ENCODE measurements around the gene COL6A1.

DNA sequence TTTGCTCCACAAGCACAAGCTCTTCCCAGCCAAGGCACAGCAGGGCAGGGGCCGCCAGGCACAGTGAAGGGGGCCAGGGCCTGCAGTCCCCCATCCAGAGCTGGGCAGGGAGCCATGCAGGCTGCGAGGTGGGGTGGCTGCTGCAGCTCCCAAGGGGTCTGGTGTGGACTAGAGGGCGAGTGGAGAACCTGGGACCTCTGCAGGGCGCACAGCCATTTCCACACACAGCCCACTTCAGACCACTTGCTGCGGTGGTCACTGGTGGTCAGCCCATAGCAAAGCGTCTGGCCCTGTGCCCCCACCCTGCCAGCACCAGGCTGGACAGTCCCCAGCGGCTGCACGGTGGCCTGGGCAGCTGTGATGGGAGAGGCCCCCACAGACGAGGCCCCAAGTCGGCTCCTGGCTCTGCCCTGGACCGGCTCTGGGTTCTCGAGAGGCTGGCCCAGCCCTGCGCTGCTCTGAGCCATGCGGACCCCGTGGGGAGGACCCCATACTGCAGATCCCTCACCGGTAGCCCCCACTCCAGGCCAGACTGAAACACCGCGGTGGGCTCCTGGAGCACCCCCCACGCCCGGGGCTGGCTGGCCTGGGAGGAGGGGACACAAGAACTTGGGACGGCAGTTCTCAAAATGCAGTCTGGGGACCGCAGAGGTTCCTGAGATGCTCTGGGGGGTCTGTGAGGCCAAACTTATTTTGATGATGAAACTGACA is 69.3 kb downstream of the COL6A1 start:
- TF ChIP-seq, protein P1, sequence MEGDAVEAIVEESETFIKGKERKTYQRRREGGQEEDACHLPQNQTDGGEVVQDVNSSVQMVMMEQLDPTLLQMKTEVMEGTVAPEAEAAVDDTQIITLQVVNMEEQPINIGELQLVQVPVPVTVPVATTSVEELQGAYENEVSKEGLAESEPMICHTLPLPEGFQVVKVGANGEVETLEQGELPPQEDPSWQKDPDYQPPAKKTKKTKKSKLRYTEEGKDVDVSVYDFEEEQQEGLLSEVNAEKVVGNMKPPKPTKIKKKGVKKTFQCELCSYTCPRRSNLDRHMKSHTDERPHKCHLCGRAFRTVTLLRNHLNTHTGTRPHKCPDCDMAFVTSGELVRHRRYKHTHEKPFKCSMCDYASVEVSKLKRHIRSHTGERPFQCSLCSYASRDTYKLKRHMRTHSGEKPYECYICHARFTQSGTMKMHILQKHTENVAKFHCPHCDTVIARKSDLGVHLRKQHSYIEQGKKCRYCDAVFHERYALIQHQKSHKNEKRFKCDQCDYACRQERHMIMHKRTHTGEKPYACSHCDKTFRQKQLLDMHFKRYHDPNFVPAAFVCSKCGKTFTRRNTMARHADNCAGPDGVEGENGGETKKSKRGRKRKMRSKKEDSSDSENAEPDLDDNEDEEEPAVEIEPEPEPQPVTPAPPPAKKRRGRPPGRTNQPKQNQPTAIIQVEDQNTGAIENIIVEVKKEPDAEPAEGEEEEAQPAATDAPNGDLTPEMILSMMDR (IDR thresholded peaks at IDR 0.05): no peak
- no peak for TF ChIP-seq POLR2A (IDR thresholded peaks at IDR 0.05)
